Measurements from ENCODE around the gene ZBTB16. TPM values are rescaled to one million over a fixed set of nuclear protein-coding genes. Genes with fewer than 3 reads are reported as not detected.

The ZBTB16 gene
- total and polyA plus RNA-seq, 2 of the 4 experiments (the other 2 are of a cell fraction), result not detected

- ATAC-seq (ENCODE audit: low read depth) (no peak), DNase-seq (no peak)
- peaks cover 56% of the 10 kb centered on the region for H3K27me3 ChIP-seq (ENCODE audit: control insufficient read depth, insufficient read depth, low read length)
- H4K8ac ChIP-seq (ENCODE audit: low read depth in 2 of 2, low read length in 2 of 2), result no peak overlapping the region
- no peak overlapping the region for H3K27ac ChIP-seq (ENCODE audit: insufficient read depth, low read length)
- no peaks in the 10 kb centered on the region for H3K36me3 ChIP-seq (ENCODE audit: control insufficient read depth, insufficient read depth, low read length)
- H3K18ac ChIP-seq (ENCODE audit: low read depth, low read length), result no peak overlapping the region
- no peak overlapping the region for H3K4me3 ChIP-seq (ENCODE audit: insufficient read depth, low read depth, low read length)
- no peak overlapping the region for H2AFZ ChIP-seq (replicated peaks; ENCODE audit: low read length, poor library complexity)
- no peak overlapping the region for H2AK9ac ChIP-seq (replicated peaks; ENCODE audit: low read depth, low read length, poor library complexity)
- dilution Hi-C loops (cut with HindIII; ENCODE audit: low sequenced_read_pairs, unreplicated experiment), result no loop called here
- H2BK120ac ChIP-seq (ENCODE audit: low read depth, low read length), result no peak overlapping the region
- no peak overlapping the region for H4K91ac ChIP-seq (ENCODE audit: insufficient read depth, low read depth, low read length)
- no peaks in the 10 kb centered on the region; the same call in 1 of the 2 replicates for H4K20me1 ChIP-seq (ENCODE audit: insufficient read depth, low read length)
- H3K56ac ChIP-seq (ENCODE audit: extremely low read depth, insufficient read depth, low read length), result no peak overlapping the region
- no peak overlapping the region for H2BK20ac ChIP-seq (ENCODE audit: low read depth, low read length)
- H4K5ac ChIP-seq (ENCODE audit: low read depth, low read length), result no peak overlapping the region
- no peak overlapping the region for H3K4ac ChIP-seq (ENCODE audit: low read depth, low read length)
- CTCF ChIA-PET, result no interaction called here
- no peak overlapping the region for H3K23ac ChIP-seq (ENCODE audit: low read depth, low read length)
- H3K9me1 ChIP-seq (ENCODE audit: insufficient read depth, low read length), result peaks cover 3% of the 10 kb centered on the region; the same call in 1 of the 2 replicates
- intact Hi-C loops (cut with micrococcal nuclease), result loop anchor here (5.0 to 10.0 kb wide), 3 partner anchors 101 to 287 kb away; partner anchors contain the start of gene USP28
- H3K4me2 ChIP-seq (ENCODE audit: low read depth, low read length), result no peak overlapping the region
- no TSS peak for BruUV-seq (replicated peaks)
- 90% methylated on average over 4 of the region's 9 CpGs; no CpG with 5 or more reads in 1 of the 2 experiments for WGBS, 2 experiments (ENCODE audit: extremely low coverage in 2 of 2, insufficient read length in 1 of 2)
- no peak overlapping the region for H2BK15ac ChIP-seq (ENCODE audit: low read depth, low read length)
- H3K14ac ChIP-seq (replicated peaks; ENCODE audit: low read depth, low read length), result no peak overlapping the region
- no peak overlapping the region for H2BK5ac ChIP-seq (ENCODE audit: low read depth, low read length, poor library complexity, severe bottlenecking)
- TF ChIP-seq CEBPB (IDR thresholded peaks at IDR 0.05; ENCODE audit: low read depth, low read length), result no peak
- no peaks in the 10 kb centered on the region for H3K9me3 ChIP-seq (ENCODE audit: control insufficient read depth, insufficient read depth, low read length)
- H3K79me1 ChIP-seq (ENCODE audit: low read depth in 1 of 2, low read length in 2 of 2), result no peaks in the 10 kb centered on the region
- POLR2A ChIA-PET (ENCODE audit: unreplicated experiment), result no interaction called here
- in situ Hi-C loops (cut with MboI; ENCODE audit: low sequenced_read_pairs), result no loop called here
- H2AK5ac ChIP-seq (ENCODE audit: low read depth, low read length), result no peak overlapping the region
- H3K4me1 ChIP-seq (ENCODE audit: control insufficient read depth, insufficient read depth, low read length), result peaks cover 16% of the 10 kb centered on the region; the same call in 1 of the 2 replicates
- H3K9ac ChIP-seq (ENCODE audit: low read depth, low read length), result no peak overlapping the region
Measured at GRCh38 chr11:114161486-114162250, 102.2 kb downstream of the ZBTB16 start.

Measured in IMR-90 (cell line).